ENCODE measurements around the gene GABARAP.
"Not testable (repeated sequence)": the region's sequence is repeated elsewhere in the genome, so short reads cannot be mapped to it uniquely, and the experiment has no call there.

Gene GABARAP

GRCh38 chr17:7260651-7261378, 18.6 kb upstream of the GABARAP start:
- no peak for DNase-seq

- DNase-seq: no peak
Measured at GRCh38 chr17:7260151-7260550, 17.9 kb upstream of the GABARAP start.

GRCh38 chr17:7259555-7259889, 17.3 kb upstream of the GABARAP start:
- no peak for DNase-seq

- DNase-seq: peak; percentile 87 to 90
Measured at GRCh38 chr17:7258731-7259554, 16.7 kb upstream of the GABARAP start.

GRCh38 chr17:7256766-7257456, 14.7 kb upstream of the GABARAP start:
- DNase-seq: no peak

GRCh38 chr17:7254511-7254910, 12.3 kb upstream of the GABARAP start:
- DNase-seq: no peak

GRCh38 chr17:7253082-7253481, 10.8 kb upstream of the GABARAP start:
- DNase-seq: no peak

GRCh38 chr17:7252176-7253043, 10.2 kb upstream of the GABARAP start, which contains the start of gene ELP5:
ELP5 (plus strand) TSS chr17:7252215; CDS start chr17:7252551, 336 bp downstream.
- DNase-seq: peak; percentile 91 to 93

GRCh38 chr17:7251661-7252175, 9.5 kb upstream of the GABARAP start, which contains the start of gene CTDNEP1:
CTDNEP1 (minus strand) TSS chr17:7251734; CDS start chr17:7251296, 438 bp downstream.
- peak; percentile 99 to 100 for DNase-seq

- peak; percentile 40 to 69 for DNase-seq
Measured at GRCh38 chr17:7250695-7251627, 8.7 kb upstream of the GABARAP start.

GRCh38 chr17:7249830-7250229, 7.6 kb upstream of the GABARAP start:
- peak in 1 of 2 donors; percentile 8 for DNase-seq

- DNase-seq: no peak
Measured at GRCh38 chr17:7249214-7249613, 7.0 kb upstream of the GABARAP start.

- no peak for DNase-seq
Measured at GRCh38 chr17:7248796-7249195, 6.5 kb upstream of the GABARAP start.

- no peak for DNase-seq
Measured at GRCh38 chr17:7246779-7247178, 4.5 kb upstream of the GABARAP start.

- not testable (repeated sequence) for DNase-seq
Measured at GRCh38 chr17:7243838-7244237, 1.6 kb upstream of the GABARAP start.

GRCh38 chr17:7243453-7243729, 1.1 kb upstream of the GABARAP start:
- peak in 1 of 2 donors; percentile 6 for DNase-seq

- peak; percentile 94 to 96 for DNase-seq
Measured at GRCh38 chr17:7242717-7243452, 636 bp upstream of the GABARAP start.

- peak in 1 of 2 donors; percentile 51 for DNase-seq
Measured at GRCh38 chr17:7241090-7241733, 1.0 kb downstream of the GABARAP start.

GRCh38 chr17:7240375-7240774, 1.9 kb downstream of the GABARAP start:
- peak; percentile 48 to 64 for DNase-seq
